ENCODE results near the gene WDSUB1. TPM values are rescaled to one million over a fixed set of nuclear protein-coding genes. Genes with fewer than 3 reads are reported as not detected.

WDSUB1 gene
- polyA plus RNA-seq, 1 experiment, result 7.6 TPM

DNA sequence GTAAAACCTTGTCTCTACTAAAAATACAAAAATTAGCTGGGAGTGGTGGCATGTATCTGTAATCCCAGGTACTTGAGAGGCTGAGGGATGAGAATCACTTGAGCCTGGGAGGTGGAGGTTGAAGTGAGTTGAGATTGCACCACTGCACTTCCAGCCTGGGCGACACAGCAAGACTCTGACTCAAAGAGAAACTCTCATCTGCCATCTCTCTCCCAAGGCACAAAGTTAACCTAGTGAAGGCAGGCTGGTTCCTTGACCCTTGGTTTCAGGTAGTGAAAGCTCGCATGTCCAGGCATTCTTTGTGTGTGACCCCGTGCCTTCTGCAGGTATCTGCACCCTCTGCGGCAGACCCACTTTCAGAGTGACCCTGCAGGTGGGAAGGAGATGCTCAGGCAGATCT, 100.0 kb downstream of the WDSUB1 start:
- Histone ChIP-seq H3K4me3 (ENCODE audit: low read depth, low read length) (no peak overlapping the region), H3K9me3 (ENCODE audit: control insufficient read depth, insufficient read depth, low read length) (no peaks in the 10 kb centered on the region), H3K27ac (ENCODE audit: low read depth, low read length) (no peak overlapping the region), H3K27me3 (ENCODE audit: control insufficient read depth, insufficient read depth, low read length) (no peaks in the 10 kb centered on the region)
- ChIA-PET CTCF (no interaction called here), POLR2A (no interaction called here)
- DNase-seq (ENCODE audit: low read depth, low spot score), result no peak
- TF ChIP-seq, protein P1, sequence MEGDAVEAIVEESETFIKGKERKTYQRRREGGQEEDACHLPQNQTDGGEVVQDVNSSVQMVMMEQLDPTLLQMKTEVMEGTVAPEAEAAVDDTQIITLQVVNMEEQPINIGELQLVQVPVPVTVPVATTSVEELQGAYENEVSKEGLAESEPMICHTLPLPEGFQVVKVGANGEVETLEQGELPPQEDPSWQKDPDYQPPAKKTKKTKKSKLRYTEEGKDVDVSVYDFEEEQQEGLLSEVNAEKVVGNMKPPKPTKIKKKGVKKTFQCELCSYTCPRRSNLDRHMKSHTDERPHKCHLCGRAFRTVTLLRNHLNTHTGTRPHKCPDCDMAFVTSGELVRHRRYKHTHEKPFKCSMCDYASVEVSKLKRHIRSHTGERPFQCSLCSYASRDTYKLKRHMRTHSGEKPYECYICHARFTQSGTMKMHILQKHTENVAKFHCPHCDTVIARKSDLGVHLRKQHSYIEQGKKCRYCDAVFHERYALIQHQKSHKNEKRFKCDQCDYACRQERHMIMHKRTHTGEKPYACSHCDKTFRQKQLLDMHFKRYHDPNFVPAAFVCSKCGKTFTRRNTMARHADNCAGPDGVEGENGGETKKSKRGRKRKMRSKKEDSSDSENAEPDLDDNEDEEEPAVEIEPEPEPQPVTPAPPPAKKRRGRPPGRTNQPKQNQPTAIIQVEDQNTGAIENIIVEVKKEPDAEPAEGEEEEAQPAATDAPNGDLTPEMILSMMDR (IDR thresholded peaks at IDR 0.05; ENCODE audit: low read depth, low read length), result no peak

Small RNA genes within 50 kb of the gene (small RNA-seq; reads per million reads assigned to genes)
- not detected for gene MIR6888 (ENCODE audit: insufficient read length, low read depth)
